HG03196 (cell line): ENCODE data around the gene LRP1.

ENCODE experiments used
- ATAC-seq: cut with Tn5 transposase; IDR thresholded peaks from one replicate; pipeline ENCODE4 v1.9.1; 2021; ENCODE audit not compliant: unreplicated experiment

The LRP1 gene

DNA sequence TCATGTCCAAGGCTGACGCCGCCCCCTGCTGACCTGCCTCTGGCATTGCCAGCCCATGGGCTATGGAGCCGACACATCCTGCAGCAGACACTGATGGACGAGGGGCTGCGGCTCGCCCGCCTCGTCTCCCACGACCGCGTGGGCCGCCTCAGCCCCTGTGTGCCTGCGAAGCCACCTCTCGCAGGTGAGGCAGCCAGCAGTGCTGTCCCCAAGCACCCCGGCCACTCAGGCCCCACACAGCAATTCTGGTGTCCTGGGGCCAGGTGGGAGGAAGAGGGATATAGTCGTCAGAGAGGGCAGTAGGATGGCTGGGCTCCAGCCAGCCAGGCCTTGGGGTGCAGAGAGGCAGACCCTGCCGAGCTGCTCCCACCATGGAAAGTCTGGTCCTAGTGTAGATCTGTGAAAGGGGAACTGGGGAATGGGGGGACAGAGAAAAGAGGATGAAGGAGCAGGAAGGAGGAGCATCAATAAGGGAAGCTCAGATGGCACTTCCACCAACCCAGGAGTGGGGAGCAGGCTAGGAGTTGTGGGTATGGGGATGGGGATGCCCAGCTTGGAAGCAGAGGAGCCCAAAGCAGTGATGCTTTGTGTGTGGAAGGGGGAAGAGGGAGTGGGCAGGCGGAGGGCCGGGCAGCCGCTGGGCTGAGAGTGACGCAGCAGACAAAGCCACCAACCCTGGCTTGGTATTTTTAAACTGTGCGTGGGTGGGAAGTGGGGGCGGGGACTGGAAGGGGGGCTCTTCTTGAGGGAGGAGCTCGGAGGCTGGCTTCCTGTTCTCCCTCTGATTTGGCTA is 34.7 kb upstream of the LRP1 start:
- ATAC-seq = no peak

DNA sequence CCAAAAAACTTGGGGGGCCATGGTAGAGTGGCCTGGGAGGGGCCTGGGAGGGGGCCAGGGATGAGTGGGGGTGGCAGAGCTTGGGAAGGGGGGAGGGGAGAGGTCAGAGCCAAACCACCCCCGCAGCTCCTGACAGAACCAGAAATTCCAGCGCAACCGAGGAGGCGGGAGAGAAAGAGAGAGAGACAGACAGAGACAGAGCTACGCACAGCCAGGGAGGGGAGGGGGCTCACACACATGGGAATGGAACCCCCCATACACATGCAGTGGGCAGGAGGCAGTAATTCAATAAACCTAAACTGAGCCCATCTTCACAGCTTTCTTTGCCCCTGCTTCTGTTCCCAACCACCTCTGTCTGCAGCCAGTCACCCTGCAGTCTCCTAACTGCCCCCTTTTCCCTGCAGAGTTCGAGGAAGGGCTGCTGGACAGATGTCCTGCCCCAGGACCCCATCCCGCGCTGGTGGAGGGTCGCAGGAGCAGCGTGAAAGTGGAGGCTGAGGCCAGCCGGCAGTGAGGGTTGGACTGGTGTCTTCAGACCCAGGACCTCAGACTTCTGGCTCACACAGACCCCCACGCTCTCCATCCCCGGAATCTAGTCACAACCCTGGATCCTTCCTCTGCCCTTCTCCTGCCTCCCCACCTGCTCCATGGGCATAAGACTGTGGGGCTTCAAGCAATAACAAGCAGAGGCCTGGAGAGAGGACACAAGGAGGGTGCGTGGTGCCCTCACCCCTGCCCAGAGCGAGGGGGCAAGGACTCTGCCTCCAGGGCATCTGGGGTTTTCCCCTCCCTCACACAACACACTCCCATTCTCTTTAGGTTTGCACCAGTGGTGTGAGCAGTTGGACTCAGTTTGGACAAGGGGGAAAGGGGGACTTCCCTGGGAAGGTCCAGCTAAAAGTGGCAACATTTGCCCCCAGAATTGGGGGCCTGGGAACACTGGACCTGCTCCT is 33.8 kb upstream of the LRP1 start:
- ATAC-seq = no peak

DNA sequence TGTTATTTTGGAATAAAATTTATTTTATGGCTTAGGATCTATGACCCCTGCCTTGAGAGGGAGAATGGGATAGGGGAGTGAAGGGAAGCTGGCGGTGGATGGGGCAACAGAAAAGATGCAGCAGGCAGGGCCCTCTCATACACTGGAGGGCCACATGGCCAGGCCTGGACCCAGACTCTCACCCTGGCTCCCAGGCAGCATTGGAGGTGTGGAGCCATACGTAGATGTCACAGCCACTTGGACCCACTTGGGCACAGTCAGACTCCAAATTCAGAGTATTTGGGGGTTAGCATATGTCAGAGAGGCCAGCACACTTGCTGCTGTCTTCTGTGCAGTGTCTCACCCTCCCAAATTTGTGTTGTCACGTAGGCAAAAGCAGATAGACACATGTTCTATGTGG is 32.8 kb upstream of the LRP1 start:
- ATAC-seq = no peak

DNA sequence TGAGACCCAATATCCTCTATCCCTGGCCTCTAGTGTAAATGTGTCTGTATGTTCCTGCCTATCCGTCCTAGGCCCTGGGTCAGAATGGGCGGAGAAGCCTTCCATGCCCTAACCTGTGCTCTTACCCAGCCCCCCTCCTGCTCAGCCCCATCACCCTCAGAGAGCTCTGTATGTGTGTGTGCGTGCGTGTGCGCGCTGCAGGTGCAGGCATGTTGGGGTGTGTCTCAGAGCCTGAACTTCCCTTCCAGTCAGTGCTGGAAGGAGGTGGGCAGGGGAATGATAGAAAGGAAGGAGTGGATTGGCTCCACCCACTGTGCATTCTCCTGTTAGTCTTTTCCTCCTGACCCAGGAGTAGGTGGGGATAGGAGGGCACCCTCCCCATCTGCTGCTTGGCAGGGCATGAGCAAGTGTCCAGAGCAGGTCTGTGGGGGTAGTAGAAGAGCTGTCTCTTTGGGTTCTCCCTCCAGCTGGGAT is 32.1 kb upstream of the LRP1 start:
- ATAC-seq = no peak

DNA sequence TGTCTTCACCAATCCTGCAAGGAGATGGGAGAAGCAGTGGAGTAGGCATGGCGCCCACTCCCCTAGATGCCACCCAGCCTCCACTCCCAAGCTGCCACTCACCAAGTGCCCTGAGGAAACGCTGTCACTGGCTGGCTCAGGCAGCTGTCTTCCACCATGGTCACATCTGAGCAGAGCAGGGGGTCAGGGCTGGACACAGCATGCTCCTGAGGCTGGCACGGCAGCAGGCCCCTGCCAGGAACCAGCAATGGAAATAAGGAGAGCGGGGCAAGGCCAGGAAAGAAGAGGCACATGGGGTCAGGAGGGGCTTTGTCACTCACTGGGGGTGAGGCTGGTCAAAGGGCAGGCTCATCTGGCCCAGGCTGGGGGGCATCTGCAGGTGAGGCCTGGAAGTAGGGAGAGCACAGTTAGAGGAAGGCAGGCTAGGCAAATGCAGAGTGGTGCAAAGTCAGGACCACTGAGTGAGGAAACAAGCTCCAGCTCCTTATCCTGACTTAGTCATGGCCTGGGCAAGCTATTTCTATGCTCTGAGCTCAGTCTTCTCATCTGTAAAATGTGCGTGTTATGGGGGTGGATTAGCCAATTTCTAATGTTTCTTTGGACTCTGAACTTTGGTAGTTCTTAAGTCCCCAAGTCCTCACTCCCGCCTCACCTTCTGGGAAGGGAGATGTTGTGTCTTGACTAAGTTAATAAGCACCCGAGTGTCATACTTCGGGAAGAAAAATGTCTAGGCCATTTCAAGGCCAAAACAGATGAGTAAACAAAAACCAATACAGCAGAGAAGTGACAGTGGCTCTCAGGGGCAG is 31.3 kb upstream of the LRP1 start:
- no peak for ATAC-seq

DNA sequence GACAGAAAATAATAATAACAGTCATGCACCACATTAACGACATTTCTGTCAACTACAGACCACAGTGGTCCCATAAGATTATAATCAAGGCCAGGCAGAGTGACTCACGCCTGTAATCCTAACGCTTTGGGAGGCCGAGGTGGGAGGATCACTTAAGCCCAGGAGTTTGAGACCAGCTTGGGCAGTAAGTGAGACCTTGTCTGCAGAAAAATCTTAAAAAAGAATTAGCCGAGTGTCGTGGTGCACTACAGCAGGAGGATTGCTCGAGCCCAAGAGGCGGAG is 30.8 kb upstream of the LRP1 start:
- ATAC-seq = no peak

DNA sequence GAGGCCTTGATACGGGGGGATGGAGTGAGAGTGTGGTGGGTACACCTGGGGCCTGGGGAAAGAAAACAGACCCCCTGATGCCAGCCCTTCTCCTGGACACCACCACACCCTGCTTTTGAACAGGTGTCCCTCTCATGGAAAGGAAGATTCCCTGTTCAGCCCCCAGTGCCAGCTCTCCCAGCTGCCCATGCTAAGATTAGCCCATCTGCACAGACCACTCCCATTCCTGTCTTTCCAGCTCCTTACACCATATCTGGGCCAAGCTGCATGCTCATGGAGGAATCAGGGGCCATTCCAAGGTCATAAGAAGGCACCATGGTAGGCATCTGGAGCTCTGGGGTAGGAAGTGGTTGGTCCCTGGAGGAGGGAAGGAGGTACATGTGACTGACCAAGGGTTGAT is 29.7 kb upstream of the LRP1 start:
- ATAC-seq = no peak

DNA sequence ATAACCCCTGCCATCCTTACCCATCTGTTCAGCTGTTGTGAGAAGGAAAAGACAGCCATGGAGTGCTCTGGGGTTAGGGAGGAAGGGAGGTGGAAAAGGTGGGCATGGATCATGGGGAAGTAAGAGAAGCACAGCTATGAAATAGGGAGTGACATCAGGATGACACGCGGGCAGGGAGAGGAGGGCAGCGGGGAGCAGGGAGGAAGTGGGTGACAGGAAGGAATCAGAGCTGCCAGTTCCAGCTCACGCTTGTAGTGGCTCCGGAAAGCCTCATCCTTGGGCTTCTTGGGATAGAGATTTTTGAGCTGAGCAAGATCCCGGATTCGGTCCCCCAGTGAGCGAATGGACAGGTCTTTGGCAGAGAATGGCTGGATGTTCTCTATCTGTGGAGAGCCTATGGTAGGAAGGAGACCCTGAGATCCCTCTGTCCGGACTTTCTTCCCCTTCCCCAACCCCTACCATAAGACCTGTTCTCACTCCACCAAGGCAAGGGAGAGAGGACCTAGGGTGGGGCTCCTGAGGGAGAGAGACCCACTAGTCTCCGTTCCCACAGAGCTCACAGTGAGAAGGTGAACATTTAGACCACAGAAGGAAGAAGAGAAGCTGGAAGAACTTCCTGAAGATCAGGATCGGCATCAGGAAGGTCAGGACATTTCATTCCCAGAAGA is 29.1 kb upstream of the LRP1 start:
- no peak for ATAC-seq

DNA sequence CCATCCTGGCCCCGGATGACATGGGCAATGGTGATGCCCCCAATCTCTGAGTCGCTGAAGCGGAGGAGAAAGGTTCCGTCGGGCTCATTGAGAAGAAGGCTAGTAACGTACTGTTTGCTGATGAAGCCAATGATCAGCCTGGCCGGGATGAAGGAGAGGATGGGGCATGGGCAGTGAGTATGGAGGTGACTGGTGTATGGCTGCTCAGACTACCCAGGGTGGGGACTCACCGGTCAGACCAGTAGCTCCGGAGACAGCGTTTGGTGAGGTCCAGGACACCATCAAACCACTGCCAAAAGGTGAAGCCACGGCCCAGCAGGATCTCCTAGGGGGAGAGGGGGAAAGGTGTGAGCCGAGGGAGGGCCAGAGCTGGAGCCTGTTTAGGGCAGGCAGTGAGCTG is 28.5 kb upstream of the LRP1 start:
- no peak for ATAC-seq

DNA sequence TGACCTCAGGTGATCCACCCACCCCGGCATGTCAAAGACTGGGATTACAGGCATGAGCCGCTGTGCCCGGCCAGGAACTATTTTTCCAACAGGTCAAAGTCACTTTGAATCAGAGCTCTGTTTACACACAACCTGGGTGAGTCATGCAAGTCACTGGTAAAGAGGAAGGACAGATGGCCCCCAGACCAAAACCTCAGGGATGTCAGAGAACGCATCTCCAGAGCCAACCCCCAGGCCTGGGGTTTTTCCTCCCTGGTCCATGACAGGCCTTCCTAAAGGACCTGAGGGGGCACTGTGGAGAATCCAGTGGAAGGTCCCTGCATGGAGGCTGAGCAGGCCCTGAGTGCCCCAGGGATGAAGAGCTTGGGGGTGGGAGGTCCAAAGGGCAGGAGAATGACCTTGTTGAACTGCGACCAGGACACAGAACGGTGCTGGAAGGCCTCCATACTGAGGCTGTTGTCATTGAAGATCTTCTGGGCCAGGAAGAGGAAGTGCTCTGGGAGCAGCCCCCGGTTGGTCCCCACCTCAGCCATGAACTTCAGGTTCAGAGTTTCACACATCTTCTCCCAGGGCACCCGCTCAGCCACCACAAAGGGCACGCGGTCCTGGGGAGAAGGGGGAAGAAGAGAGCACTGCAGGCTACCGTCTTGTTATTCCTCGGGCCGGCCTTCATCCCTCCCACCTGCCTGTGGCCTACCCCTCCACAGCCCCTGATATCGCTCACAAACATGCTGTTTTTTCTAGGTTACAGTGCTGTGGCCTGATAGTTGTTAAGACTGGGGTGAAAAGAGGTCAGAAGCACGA is 26.2 kb upstream of the LRP1 start:
- ATAC-seq = no peak

DNA sequence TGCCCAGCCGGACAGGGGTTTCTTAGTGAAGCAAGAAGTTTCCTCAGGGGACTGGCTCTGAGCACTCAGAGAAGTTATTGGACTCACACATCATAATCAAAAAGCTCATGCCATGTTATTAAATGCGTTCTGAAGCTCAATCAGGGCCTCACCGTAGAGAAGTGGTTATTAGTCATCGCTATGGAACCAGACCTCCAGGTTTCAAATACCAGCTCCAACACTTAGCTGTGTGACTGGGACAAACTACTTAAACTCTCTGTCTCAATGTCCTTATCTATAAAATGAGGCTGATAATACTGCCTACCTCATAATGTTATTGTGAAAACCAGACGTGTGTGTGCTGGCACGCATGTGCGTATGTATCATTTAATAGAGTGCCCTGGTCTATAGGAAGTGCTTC is 24.4 kb upstream of the LRP1 start:
- no peak for ATAC-seq

DNA sequence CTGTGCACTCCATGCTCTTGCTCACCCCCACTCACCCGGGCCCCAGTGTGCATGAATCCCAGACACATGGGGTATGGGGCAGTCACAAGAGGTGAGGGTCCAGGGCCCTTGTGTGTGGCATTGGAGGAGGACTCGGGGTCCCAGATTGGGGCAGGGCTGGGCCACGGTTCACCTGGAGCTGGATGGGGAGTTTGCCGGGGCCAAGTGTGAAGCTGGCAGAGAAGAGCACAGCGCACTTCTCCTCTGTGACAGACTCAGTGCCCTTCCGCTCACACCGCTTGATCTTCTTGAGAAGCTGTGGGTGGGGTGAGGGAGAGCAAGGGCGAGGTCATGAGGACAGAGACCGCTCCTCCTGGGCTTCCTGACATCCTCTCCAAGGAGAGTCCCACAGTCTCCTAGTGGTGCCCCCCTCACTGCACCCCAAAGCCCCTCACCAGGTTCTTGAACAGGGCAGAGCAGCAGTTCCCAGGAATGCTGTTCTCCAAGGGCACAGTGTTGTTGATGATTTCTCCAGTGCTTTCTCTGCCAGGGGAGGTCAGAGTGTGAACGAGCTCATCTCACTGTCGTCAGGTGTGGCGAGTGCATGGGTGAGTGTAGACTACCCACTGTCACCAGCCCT is 23.9 kb upstream of the LRP1 start:
- ATAC-seq = no peak

DNA sequence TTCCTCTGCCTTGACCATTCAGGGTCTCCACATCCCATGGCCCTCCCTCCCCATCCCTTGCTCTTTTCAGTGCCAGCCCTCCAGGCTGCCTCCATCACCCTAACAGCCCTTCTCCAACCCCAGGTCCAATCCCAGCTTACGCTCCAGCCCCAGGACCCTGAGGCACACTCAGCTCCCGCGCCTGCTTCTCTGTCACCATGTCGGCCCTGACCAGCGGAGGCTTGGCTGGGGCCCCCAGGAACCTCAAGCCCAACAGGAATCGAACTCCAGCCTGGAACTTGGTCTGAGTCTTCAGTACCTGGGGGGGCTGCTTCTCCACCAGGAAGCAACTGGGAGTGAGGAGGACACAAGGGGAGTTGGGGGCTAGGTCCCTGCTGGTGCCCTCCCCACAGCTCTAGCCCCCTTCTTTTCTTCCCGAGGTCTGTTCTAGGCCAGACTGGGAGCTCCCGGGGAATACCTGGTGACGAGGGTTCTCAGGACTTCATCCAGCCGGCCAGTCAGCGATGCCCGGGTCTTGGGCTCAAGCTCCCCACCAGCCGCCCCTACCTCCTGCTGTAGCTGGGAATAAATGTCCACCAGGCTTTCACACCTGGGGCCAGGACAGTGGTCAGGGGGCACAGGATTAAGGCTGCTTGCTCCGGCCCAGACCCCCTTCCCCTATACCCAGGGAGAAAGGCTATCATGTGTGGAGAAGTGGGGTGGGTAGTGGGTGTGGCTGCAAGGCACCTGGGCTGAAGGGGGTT is 23.1 kb upstream of the LRP1 start:
- no peak for ATAC-seq

DNA sequence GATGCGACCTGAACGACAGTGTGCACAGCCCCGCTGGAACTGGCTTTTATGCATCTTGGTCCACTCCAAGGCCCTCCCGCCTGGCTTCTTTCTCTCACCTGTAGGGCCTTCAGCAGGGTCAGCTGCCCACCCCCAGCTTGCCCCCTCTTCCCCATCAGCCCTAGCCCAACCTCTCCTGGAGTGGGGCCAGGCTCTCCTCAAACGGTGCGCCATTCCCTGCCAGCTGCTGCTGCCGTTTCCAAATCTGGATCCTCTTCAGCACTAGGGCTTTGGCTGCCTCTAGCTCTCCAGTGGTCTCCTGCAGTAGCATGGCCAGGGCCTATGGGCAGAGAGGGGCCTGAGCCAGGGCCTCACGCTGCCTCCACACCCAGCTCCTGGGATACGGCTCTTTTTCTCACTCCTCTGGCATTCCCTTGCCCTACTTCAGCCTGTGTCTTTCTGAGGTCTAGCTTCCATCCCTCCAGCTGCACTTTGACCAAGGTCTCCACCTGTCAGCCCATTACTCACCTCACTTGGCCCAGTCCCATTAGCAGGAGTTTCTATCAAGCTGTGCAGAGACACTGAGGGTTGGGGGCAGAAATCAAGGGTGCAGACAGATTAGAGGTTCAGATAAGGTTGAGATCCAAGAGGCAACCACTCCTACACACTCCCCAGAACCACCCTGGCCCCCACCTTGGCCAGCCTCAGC is 22.1 kb upstream of the LRP1 start:
- ATAC-seq = no peak

DNA sequence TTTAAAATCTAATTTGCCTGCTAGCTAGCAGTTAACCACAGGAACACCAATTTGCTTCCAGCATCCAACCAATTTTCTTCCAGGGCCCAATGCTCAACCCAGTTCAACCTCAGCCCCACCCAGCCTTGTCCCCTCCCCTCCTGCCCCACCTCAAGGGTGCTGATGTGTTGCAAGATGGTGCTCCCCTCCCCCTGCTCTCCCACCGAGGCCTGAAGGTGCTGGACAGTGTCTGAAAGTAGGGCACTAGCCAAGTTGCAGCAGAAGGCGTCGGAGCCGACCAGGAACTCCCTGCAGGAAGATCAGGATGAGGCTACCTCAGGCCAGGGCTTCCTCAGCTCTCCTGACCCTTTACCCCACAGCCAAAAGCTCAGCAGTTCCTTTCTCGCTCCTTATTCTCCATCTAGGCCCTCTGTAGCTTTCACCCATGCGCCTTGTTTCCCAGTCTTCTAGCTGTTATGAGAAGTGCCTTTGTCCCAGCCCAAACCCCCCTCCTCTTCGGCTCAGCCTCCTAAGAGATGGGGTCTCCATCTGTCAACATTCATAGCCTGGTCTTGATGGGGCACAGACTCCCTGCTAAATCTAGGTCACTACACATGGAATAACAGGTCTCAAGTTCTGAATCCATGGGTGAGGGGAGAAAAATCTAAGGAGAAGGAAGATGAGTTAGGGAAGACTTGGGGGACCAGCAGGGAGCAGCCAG is 20.7 kb upstream of the LRP1 start:
- no peak for ATAC-seq

DNA sequence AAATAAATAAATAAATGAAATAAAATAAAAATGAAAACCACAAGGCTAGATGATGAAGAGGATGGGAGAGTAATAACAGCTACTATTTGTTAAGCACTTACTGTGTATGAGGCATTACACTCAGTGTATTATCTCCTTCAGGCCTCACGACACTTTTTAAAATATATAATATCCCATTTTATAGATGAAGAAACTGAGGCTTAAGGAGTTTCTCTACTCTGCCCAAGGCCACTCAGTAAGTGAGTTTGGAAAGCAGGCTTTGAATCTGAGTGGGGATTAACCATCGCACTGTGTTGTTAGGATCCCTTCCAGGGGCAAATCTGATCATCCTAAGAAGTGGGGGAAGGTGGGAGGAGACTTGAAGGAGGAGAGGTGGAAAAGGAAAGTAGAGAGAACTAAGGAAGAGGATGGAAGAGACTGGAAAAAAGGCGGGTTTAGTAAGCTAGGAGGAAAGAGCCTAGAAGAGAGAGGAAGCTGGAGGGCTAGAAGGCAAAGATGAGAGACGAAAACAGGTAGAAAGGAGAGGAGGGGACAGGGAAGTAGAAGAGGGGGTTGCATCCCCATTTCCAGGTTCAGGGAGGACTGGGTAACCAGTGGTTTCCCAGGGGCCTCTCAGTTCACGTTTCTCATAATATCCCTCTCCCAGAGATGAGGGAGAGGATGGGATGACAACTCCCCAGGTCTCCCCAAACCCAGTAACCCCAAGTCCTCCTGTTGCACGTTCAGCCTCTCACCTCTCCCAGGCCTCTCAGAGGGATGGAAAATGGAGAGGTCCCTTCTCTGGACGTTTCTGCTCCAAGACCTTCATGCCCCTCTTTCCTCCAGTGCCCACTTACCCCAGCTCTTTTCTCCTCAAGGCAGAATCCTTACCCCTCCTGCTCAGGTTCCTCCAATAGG is 18.8 kb upstream of the LRP1 start:
- ATAC-seq = no peak
